H7 (cell line): ENCODE results near the gene NTF3. TPM values are rescaled to one million over a fixed set of nuclear protein-coding genes. Genes with fewer than 3 reads are reported as not detected.

Experiments used
- DNase-seq: peaks from one replicate; pipeline ENCODE4 v3.0.0; 2012
- H3K27me3 ChIP-seq: 2 replicates; pipeline ENCODE4 v1.6.0; 2011; ENCODE audit warnings: mild to moderate bottlenecking, low read length; ENCODE audit not compliant: control insufficient read depth, insufficient read depth
- H3K36me3 ChIP-seq: replicated peaks from 2 replicates; pipeline ENCODE4 v1.5.1; 2011; ENCODE audit warnings: low read length; ENCODE audit not compliant: control insufficient read depth, insufficient read depth
- H3K4me3 ChIP-seq: 2 replicates; pipeline ENCODE4 v1.5.1; 2011; ENCODE audit warnings: low read depth, mild to moderate bottlenecking, control low read depth, low read length, moderate library complexity; ENCODE audit not compliant: insufficient read depth
- total RNA-seq: library from RNA; depleted of rRNA; stranded (reverse); fragments of >200 nt; shearing (Covaris generic); gene quantifications from 2 replicates; pipeline ENCODE4 v1.2.3, GENCODE V29; 2014

Gene NTF3
- total RNA-seq, 1 experiment from 2014 or later, result 0.90 TPM

DNA sequence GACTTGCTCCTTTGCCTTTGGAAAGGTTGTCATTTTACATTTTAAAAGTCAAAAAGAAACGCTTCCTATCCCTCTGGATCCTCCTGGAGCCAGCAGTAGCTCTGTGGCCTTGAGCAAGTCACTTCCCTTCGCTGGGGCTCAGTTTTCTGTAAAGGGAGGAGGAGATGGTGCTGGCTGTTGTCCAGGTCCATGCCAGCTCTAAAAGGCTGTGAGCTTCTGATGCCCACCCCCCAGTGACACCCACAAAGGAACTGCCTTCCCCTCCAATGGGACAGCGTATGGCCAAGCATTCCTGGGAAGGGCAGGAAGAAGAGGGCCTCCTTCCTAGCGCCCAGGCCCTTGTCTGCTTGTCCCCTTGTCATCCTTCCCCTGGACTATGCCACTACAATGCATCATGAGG lies 81.5 kb downstream of the NTF3 start:
- no peak for DNase-seq
- H3K27me3 ChIP-seq, result no peaks in the 10 kb centered on the region
- no peaks in the 10 kb centered on the region for H3K36me3 ChIP-seq
- no peak overlapping the region for H3K4me3 ChIP-seq

DNA sequence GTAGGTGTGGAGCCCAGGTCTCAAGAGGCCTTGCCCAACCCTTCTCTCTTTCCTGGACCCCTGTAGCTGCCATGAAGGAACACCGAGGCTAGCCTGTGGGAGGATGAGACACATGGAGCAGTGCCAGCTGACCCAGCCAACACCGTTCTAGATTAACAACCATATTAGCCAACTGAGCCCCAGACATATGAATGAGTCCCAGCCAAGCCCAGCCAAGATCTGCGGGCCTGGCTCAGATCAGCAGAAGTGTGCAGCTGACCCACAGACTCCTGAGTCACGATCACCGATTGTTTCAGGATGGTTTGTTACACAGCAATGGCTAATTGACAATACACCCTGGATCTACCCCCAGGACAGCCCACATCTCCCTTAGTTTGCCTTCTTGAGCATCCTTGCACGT lies 82.1 kb downstream of the NTF3 start:
- Histone ChIP-seq H3K36me3 (no peaks in the 10 kb centered on the region), H3K4me3 (no peak overlapping the region), H3K27me3 (no peaks in the 10 kb centered on the region)
- no peak for DNase-seq

DNA sequence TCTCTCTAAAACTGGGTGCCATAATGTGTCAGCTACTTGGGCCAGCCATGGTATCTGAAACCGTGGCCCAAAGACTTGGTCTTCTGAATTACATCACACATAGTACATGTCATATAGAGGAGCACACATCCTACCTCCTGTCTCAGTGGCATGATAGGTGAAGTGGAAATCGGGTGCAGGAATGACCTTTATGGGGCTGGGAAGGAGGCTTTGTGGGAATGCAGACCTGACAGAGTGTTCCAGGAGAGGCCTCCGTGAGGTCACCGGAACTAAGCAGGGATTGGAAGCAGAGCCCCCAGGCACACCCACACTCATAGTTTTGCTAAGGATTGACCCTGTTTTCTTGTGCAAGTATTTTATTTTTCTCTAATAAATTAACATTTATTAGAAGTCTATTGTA lies 82.6 kb downstream of the NTF3 start:
- Histone ChIP-seq H3K4me3 (no peak overlapping the region), H3K36me3 (no peaks in the 10 kb centered on the region), H3K27me3 (no peaks in the 10 kb centered on the region)
- no peak for DNase-seq

DNA sequence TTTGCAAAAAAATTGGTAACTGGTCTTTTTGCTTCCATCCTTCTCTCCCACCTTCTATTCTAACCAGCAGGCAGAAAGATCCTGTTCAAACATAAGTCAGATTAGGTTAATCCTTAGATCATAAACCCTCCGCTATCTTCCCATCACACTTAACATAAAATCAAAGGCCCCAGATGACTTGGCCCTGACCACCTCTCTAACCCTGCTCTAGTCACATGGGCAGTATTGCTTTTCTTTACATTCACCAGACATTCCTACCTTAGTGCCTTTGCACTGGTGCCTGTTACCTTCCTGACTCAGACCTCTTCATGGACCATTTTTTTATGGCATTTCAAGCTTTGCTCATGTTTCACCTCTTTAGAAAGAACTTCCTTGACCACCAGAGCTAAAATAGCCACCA lies 83.5 kb downstream of the NTF3 start:
- no peaks in the 10 kb centered on the region for H3K36me3 ChIP-seq
- DNase-seq, result no peak
- H3K27me3 ChIP-seq, result no peaks in the 10 kb centered on the region
- no peak overlapping the region for H3K4me3 ChIP-seq

DNA sequence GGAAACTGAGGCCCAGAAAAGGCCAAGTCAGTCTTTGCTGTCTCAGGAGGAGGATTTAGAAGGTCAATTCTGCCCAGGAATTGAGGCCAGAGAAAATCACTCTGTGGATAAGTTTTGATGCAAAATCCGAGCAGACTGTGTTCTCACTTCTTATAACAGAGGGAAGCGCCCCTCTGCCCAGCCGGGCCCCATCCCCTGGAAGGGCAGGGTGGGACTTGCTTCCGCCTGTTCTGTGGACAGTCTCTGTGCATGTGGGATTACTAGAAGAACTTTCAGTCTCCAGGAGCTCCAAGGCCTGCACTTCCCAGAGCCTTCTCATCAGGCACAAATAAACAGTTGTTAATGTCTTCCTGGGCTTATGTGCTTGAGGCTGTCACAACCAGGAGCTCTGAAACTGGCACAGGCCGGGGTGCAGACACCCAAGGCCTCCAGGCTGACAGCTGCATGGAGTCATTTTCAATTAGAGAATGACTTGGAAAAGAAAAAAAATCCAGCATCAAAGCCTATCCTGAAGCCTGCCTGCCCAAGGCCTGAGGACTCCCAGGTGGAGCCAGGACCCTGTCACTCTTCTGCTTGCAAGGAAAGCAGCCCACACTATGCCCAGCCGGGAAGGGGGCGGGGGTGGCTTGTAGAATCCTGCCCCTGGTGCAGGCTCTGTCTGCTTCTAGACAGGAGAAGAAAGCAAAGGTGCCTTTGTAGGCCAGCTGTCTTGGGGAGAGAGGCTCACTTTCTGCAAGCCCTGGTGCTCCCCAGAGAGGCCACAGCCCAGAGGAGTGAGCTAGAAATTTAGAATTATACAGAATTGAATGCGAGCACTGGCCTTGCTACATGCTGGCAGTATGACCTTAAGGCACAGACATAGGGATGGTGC lies 84.7 kb downstream of the NTF3 start:
- Histone ChIP-seq H3K4me3 (no peak overlapping the region), H3K36me3 (no peaks in the 10 kb centered on the region), H3K27me3 (no peaks in the 10 kb centered on the region)
- no peak for DNase-seq

DNA sequence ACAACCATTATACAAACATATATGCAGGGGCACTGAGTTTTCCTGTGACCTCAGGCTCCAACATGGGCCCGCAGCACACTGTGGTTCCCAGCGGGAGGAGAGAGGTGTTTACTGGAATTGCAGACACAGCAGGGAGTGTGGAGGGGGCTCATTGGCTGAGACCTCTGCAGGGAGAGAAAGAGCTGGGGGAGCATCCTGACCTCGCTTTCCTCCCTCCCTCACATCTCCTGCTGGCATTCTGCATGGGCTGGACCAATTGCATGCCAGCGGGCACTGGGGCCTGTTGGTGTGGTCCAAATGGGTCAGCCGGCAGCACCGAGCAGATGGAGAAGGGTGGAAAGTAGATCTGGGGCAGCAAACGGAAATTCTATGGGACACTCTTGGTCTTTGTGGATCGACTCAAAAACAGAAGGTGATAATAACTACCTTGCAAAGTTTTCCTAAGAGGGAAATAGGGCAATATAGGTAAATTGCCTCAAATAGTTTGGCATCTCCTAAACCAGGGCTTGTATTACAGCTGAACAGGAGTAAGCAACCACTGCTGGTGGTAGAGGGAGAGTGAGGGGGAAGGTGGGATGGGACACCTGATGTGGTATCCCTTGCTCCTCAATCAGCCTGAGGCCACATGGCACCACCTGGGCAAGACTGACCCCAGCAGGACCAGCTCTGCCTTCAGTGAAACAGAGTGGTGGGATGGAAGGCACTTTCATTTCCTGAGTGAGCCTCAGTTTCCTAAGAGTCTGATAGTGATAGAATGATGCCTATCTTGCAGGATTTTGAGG lies 86.9 kb downstream of the NTF3 start:
- peak; percentile 81 for DNase-seq
- Histone ChIP-seq H3K27me3 (no peaks in the 10 kb centered on the region), H3K36me3 (no peaks in the 10 kb centered on the region), H3K4me3 (no peak overlapping the region)

DNA sequence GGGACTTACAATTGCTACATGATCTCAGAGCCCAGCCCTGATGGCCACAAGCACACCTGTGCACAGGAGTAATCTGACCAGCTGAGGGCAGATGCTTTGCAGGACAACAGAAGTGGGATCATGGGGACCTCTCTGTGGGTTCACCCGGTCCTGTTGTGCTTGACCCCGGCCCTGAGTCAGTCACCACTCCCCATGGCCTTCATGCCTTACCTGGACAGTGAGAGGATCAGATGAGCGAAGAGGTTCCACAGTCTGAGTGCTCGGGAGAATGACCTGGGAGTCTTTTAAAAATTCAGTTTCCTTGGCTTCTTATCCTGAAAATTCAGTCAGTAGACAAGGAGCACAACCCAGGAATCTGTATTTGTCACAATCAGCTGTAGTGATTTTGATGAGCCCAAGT lies 88.1 kb downstream of the NTF3 start:
- no peak for DNase-seq
- H3K36me3 ChIP-seq, result no peaks in the 10 kb centered on the region
- no peaks in the 10 kb centered on the region for H3K27me3 ChIP-seq
- no peak overlapping the region for H3K4me3 ChIP-seq

DNA sequence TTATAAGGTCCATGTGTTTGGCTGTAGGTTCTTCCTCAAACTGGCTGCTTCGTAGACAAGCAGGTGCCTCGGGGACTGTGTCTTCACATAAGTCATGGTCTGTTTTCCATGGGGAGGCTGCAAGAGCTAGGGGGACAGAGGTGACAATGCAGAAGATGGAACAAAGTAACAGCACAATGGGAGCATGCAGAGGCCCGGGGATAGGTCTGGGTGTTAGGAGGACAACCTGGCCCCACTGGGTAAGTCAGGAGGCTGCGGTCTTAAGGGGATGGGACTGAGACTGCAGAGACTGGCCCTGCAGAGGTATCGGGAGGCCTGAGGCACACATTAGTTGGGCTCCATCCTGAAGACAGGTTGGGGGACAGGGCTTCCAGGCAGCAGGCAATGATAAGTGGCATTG lies 88.9 kb downstream of the NTF3 start:
- H3K36me3 ChIP-seq, result no peaks in the 10 kb centered on the region
- H3K27me3 ChIP-seq, result no peaks in the 10 kb centered on the region
- H3K4me3 ChIP-seq, result no peak overlapping the region
- DNase-seq, result no peak

DNA sequence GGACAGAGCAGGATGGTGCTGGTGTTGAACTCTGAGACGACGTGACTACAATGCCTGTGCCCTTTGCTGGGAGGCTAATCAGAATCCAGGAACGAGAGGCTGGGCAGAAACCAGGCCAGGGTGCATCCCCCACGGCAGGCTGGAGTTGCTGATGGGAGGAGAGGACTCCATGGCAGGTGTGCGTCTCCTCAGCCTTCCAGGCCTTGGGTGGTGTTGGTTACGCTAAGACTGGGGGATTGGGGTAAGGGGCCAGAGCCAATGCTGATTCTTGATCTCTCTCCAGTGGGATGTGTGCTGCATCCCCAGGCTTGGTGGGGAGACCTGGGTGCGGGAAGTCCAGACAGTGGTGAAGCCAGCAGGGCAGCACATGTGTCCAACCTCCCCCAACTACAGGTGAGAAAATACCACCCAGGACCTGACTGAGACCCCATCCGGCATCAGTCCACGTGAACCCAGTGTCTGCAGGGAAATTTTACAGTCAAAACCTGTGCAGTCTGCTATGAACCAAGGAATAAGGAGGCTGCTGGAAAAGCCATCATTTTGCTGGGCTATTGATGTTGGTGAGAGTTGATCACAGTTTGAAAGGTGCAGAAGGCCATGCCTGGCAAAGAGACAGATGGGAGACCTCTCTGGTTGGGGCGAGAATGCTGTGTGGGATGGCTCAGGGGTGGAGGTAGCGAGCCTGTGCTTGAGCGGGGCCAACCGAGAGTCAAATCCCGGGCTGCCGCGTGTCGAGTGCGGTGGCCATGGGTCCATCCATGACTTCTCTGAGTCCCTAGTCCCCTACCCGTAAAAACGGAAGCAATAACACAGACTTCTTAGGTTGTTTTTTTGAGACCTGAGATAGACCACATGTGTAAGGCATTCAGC lies 89.8 kb downstream of the NTF3 start:
- Histone ChIP-seq H3K4me3 (no peak overlapping the region), H3K27me3 (no peaks in the 10 kb centered on the region), H3K36me3 (no peaks in the 10 kb centered on the region)
- DNase-seq, result no peak

DNA sequence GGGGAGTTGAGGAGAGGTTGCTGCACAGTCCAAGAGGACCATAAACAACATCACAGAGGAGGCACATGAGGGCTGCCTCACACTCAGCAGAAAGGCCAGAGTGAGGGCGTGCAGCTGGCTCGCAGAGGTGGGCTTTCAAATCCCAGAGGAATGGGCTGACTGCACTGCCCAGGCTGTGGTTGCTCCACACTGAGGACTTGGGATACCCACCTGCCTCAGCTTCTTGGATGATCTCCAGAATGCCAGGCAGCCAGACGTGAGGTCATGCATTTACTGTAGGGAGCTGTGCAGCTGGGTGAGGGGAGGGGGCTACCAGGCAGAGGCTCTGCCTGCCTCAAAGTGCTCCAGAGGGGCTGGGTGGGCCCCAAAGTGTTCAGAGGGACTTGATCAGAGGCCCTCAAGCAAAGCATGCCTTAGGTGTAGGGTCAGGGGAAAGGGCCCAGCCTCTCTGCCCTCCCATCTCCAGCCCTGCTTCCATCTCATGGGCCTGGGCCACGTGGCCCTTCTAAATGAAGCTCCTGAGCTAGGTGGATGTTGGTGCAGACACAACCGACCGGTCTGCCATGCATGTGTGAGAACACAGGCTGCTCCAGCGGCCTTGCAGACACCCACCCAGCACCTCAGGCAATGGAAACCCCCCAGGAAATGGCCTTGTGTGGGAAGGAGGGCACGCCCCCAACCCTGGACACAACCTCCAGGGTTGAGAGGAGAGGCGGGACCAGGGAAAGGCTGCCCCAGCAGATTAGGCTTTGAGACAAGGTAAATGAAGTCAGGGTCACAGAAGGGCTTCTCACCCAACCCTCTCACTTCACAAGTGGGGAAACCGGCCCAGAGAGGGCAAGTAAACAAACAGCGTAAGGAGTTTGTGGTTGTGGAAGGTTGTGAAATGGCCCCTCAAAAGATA lies 90.8 kb downstream of the NTF3 start:
- H3K4me3 ChIP-seq, result no peak overlapping the region
- no peaks in the 10 kb centered on the region for H3K27me3 ChIP-seq
- H3K36me3 ChIP-seq, result no peaks in the 10 kb centered on the region
- no peak for DNase-seq

DNA sequence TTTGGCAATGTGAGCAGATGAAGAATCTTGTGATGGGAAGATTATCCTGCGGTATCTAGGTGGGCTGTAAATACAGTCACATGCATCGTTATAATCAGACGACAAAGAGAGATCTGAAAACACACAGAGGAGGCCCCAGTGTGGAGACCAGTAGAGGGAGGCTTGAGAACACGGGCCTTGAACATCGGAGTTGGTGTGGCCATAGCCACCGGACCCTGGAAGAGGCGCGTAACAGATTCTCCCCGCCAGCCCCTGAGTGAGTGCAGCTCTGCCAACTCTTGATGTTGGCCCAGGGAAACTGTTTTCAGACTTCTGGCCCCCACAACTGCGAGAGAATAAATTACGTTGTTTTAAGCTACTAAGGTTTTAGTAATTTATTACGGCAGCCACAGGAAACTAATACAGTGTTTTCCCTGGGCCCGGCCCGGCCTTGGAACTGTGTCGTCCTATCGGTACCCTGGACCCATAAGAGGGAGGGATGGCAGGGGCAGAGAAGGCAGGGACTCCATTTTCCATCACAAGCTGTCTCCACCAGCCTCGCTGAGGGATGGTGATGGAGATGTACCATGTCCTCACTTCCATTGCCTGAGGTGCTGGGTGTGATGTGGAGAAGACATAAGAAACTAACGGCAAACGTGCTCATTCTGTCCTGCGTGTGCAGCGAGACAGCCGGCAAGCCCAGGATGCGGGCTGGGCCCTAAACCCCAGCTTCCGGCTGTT lies 91.6 kb downstream of the NTF3 start:
- DNase-seq, result no peak

DNA sequence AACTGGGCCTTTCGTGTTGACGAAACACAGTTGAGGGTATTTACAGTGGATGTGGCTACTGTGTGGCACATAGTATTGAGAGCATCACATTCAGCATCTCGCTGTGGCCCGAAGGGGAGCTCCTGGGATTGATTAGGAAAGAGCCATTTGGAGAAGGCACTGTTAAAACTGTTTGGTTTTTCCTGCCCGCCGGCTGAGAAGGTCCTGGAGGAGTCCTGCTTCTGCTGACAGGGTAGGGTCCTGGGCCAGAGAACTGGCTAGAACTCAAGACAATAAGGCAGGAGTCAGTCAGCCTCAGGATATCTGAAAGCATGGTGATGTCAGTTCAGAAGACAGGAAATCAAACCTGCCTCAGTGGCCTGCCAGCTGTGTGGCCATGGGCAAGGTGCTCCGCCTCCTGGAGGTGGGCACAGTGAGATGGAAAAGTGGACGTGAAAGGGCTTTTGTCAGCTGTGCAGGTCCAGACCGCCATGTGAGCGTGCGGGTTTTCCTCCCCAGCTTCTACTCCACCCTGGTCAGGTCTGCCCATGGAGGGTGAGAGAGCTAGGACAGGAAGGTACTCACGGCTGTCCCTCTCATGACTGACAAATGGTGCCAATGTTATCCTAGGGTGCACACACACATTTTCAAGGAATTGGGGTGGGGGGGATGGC lies 92.3 kb downstream of the NTF3 start:
- Histone ChIP-seq H3K27me3 (no peaks in the 10 kb centered on the region), H3K4me3 (no peak overlapping the region), H3K36me3 (no peaks in the 10 kb centered on the region)
- DNase-seq, result no peak

More for the DNA sequence above, 91.6 kb downstream of the NTF3 start:
- Histone ChIP-seq H3K27me3 (no peaks in the 10 kb centered on the region), H3K36me3 (no peaks in the 10 kb centered on the region), H3K4me3 (no peak overlapping the region)
